GM10847 (cell line): Measurements from ENCODE around the gene NNAT.

Source experiments
- POLR2A ChIP-seq: IDR thresholded peaks from 2 replicates; pipeline ENCODE4 v1.6.1; 2011; ENCODE audit not compliant: insufficient read length; ENCODE audit errors: extremely low read depth

Gene NNAT

GRCh38 chr20:37540001-37540400, 19.0 kb downstream of the NNAT start:
- no peak for TF ChIP-seq POLR2A

GRCh38 chr20:37541326-37541725, 20.3 kb downstream of the NNAT start:
- no peak for TF ChIP-seq POLR2A

GRCh38 chr20:37542281-37542680, 21.2 kb downstream of the NNAT start:
- TF ChIP-seq POLR2A = no peak

GRCh38 chr20:37543828-37544227, 22.8 kb downstream of the NNAT start:
- no peak for TF ChIP-seq POLR2A

- no peak for TF ChIP-seq POLR2A
These were observed 23.3 kb downstream of the NNAT start for GRCh38 chr20:37544386-37544785.

- no peak for TF ChIP-seq POLR2A
These were observed 24.5 kb downstream of the NNAT start for GRCh38 chr20:37545516-37545915.

GRCh38 chr20:37547912-37548311, 26.9 kb downstream of the NNAT start:
- TF ChIP-seq POLR2A = no peak

GRCh38 chr20:37552415-37552814, 31.4 kb downstream of the NNAT start:
- TF ChIP-seq POLR2A = no peak

- no peak for TF ChIP-seq POLR2A
These were observed 35.5 kb downstream of the NNAT start for GRCh38 chr20:37556538-37556937.

GRCh38 chr20:37558306-37558705, 37.3 kb downstream of the NNAT start:
- no peak for TF ChIP-seq POLR2A

- TF ChIP-seq POLR2A = no peak
These were observed 37.7 kb downstream of the NNAT start for GRCh38 chr20:37558779-37559178.

GRCh38 chr20:37559312-37560027, 38.4 kb downstream of the NNAT start:
- no peak for TF ChIP-seq POLR2A

- no peak for TF ChIP-seq POLR2A
These were observed 39.6 kb downstream of the NNAT start for GRCh38 chr20:37560629-37561028.

GRCh38 chr20:37562695-37563480, 41.8 kb downstream of the NNAT start:
- no peak for TF ChIP-seq POLR2A

- no peak for TF ChIP-seq POLR2A
These were observed 43.0 kb downstream of the NNAT start for GRCh38 chr20:37564016-37564387.

- TF ChIP-seq POLR2A = no peak
These were observed 43.5 kb downstream of the NNAT start for GRCh38 chr20:37564388-37565133.
